Adrenal gland (tissue), 5 donors: ENCODE results near the gene NT5C3A.

Experiments used
- CTCF ChIP-seq, 6 experiments: fragments of 450-650 bp in 4 of 6; fragments of 200-600 bp in 2 of 6; sonication (generic) in 1 of 6; IDR thresholded peaks; 1 replicate in 5 of 6; 2 replicates in 1 of 6; pipeline versions ENCODE4 v1.5.1 to v1.8.0; 2016 to 2021; ENCODE audit warnings: antibody characterized with exemption in 6 of 6, mild to moderate bottlenecking in 2 of 6, moderate library complexity in 1 of 6
- POLR2A ChIP-seq, 2 donors: fragments of 450-650 bp; IDR thresholded peaks; one replicate each; pipeline ENCODE4 v1.6.1; 2017; ENCODE audit warnings: antibody characterized with exemption in 2 of 2, mild to moderate bottlenecking in 2 of 2, moderate library complexity in 1 of 2
- donor health status: DM: no; HTN: no; CAD: no.

GRCh38 chr7:33048704-33049103, 13.9 kb downstream of the NT5C3A start:
- TF ChIP-seq CTCF (IDR thresholded peaks at IDR 0.05) = no peak
- TF ChIP-seq POLR2A (IDR thresholded peaks at IDR 0.05) = no peak
